ENCODE measurements around the gene KATNAL1. TPM values are rescaled to one million over a fixed set of nuclear protein-coding genes. Genes with fewer than 3 reads are reported as not detected.
A peak's percentile ranks its signal among the peaks of the same experiment; 100 is the strongest.

The KATNAL1 gene
- total RNA-seq, 1 donor from 2014 or later, result 7.5 TPM

DNA sequence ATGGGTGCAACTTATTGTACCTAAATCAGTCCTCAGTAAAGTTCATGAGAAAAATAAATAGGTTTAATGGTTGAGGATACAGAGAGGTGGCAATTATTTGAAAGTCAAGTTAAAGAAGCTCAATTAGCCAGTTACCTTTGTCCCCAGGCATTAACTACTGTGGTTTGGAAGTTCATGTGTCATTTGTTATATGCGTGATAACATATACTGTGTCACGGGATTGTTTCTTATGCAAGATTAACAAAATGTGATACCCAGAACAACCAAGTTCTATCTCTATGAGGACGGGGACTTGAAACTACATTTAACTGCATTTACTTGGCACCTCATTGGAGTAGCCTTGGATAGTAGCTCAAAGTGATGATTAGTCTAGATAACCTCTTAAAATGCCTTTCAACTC lies 13.9 kb upstream of the KATNAL1 start:
- H3K9me3 Mint-ChIP-seq, result no peaks in the 10 kb centered on the region
- H3K36me3 Mint-ChIP-seq (ENCODE audit: low read depth), result peaks cover 11% of the 10 kb centered on the region
- H3K4me1 Mint-ChIP-seq, result peaks cover 6% of the 10 kb centered on the region
- intact Hi-C loops (cut with micrococcal nuclease), result no loop called here
- H3K4me3 Mint-ChIP-seq, result no peak overlapping the region
- no peak for DNase-seq
- H3K27ac Mint-ChIP-seq, result no peak overlapping the region
- peaks cover 1% of the 10 kb centered on the region for H3K27me3 Mint-ChIP-seq

GRCh38 chr13:30319655-30320054 lies 12.3 kb upstream of the KATNAL1 start:
- H3K9me3 Mint-ChIP-seq, result no peaks in the 10 kb centered on the region
- peaks cover 3% of the 10 kb centered on the region for H3K4me1 Mint-ChIP-seq
- no peak overlapping the region for H3K27ac Mint-ChIP-seq
- no peak for DNase-seq
- no peaks in the 10 kb centered on the region for H3K27me3 Mint-ChIP-seq
- no peak overlapping the region for H3K4me3 Mint-ChIP-seq
- intact Hi-C loops (cut with micrococcal nuclease), result no loop called here
- peaks cover 12% of the 10 kb centered on the region for H3K36me3 Mint-ChIP-seq (ENCODE audit: low read depth)

DNA sequence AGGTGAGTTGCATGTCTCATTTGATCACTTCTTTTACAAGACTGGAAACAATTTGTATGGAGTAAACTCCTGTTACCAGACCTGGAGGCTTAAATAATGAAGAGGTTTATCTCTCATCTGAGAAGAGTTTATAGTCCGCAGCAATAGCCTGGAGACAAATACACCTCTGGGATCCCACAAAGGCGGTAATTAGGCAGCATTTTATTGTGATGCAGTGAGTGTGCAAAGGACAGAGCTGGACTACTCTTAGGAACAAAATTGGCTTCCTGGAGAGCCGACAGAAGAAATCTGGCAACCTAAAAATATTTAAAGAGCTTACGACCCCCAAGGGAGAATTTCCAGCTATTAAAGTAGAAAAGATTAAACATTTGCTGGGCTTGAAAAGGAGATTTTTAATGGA lies 11.8 kb upstream of the KATNAL1 start:
- Mint-ChIP-seq H3K27ac (no peak overlapping the region), H3K4me1 (peaks cover 5% of the 10 kb centered on the region), H3K4me3 (no peak overlapping the region), H3K36me3 (ENCODE audit: low read depth) (peaks cover 9% of the 10 kb centered on the region), H3K9me3 (no peaks in the 10 kb centered on the region), H3K27me3 (no peaks in the 10 kb centered on the region)
- DNase-seq, result no peak
- intact Hi-C loops (cut with micrococcal nuclease), result no loop called here

DNA sequence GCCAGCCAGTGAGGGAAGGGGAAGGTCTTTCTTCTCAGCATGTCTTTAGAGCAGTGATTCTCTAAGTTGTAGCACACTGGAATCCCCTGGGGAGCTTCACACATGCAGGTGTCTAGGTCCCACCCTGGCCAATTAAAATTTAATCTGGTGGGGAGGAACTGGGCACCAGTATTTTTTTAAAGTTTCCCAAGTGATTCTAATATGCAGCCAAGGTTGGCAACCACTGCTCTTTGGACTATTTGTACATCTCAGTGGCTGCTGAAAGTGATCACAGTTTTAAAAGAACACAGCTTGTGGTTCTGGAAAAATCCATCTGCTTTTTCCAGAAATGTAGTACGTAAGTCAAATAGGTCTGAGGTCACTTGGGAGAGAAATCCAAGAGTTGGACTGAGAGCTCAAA lies 10.7 kb upstream of the KATNAL1 start:
- intact Hi-C loops (cut with micrococcal nuclease), result no loop called here
- no peak for DNase-seq
- H3K9me3 Mint-ChIP-seq, result no peaks in the 10 kb centered on the region
- no peak overlapping the region for H3K27ac Mint-ChIP-seq
- H3K36me3 Mint-ChIP-seq (ENCODE audit: low read depth), result peaks cover 9% of the 10 kb centered on the region
- no peak overlapping the region for H3K4me3 Mint-ChIP-seq
- H3K27me3 Mint-ChIP-seq, result no peaks in the 10 kb centered on the region
- H3K4me1 Mint-ChIP-seq, result peaks cover 8% of the 10 kb centered on the region

- peaks cover 8% of the 10 kb centered on the region for H3K36me3 Mint-ChIP-seq (ENCODE audit: low read depth)
- no peaks in the 10 kb centered on the region for H3K9me3 Mint-ChIP-seq
- H3K27ac Mint-ChIP-seq, result no peak overlapping the region
- no peak overlapping the region for H3K4me3 Mint-ChIP-seq
- H3K4me1 Mint-ChIP-seq, result peaks cover 9% of the 10 kb centered on the region
- H3K27me3 Mint-ChIP-seq, result no peaks in the 10 kb centered on the region
- intact Hi-C loops (cut with micrococcal nuclease), result no loop called here
- no peak for DNase-seq
Measured at GRCh38 chr13:30314562-30314961, 7.2 kb upstream of the KATNAL1 start.

GRCh38 chr13:30314069-30314468 lies 6.7 kb upstream of the KATNAL1 start:
- no peaks in the 10 kb centered on the region for H3K27me3 Mint-ChIP-seq
- peaks cover 12% of the 10 kb centered on the region for H3K4me1 Mint-ChIP-seq
- DNase-seq, result no peak
- H3K36me3 Mint-ChIP-seq (ENCODE audit: low read depth), result peaks cover 9% of the 10 kb centered on the region
- no peak overlapping the region for H3K4me3 Mint-ChIP-seq
- intact Hi-C loops (cut with micrococcal nuclease), result no loop called here
- no peaks in the 10 kb centered on the region for H3K9me3 Mint-ChIP-seq
- no peak overlapping the region for H3K27ac Mint-ChIP-seq

GRCh38 chr13:30313311-30313710 lies 6.0 kb upstream of the KATNAL1 start:
- Mint-ChIP-seq H3K9me3 (no peaks in the 10 kb centered on the region), H3K4me1 (peaks cover 19% of the 10 kb centered on the region), H3K27me3 (no peaks in the 10 kb centered on the region), H3K36me3 (ENCODE audit: low read depth) (peaks cover 12% of the 10 kb centered on the region), H3K4me3 (no peak overlapping the region), H3K27ac (no peak overlapping the region)
- intact Hi-C loops (cut with micrococcal nuclease), result no loop called here
- no peak for DNase-seq

- H3K27ac Mint-ChIP-seq, result no peak overlapping the region
- no peak overlapping the region for H3K4me3 Mint-ChIP-seq
- H3K36me3 Mint-ChIP-seq (ENCODE audit: low read depth), result peaks cover 12% of the 10 kb centered on the region
- H3K4me1 Mint-ChIP-seq, result peaks cover 19% of the 10 kb centered on the region
- no peak for DNase-seq
- no peaks in the 10 kb centered on the region for H3K9me3 Mint-ChIP-seq
- intact Hi-C loops (cut with micrococcal nuclease), result no loop called here
- no peaks in the 10 kb centered on the region for H3K27me3 Mint-ChIP-seq
Measured at GRCh38 chr13:30312904-30313303, 5.6 kb upstream of the KATNAL1 start.

- no peaks in the 10 kb centered on the region for H3K9me3 Mint-ChIP-seq
- no peak overlapping the region for H3K27ac Mint-ChIP-seq
- intact Hi-C loops (cut with micrococcal nuclease), result loop anchor here (5.0 to 10.0 kb wide), 5 partner anchors 54 to 854 kb away; partner anchors contain the start of gene HSPH1
- H3K4me1 Mint-ChIP-seq, result peaks cover 37% of the 10 kb centered on the region
- H3K27me3 Mint-ChIP-seq, result no peaks in the 10 kb centered on the region
- no peak for DNase-seq
- peak overlapping the region; percentile 53 for H3K4me3 Mint-ChIP-seq
- peaks cover 6% of the 10 kb centered on the region for H3K36me3 Mint-ChIP-seq (ENCODE audit: low read depth)
Measured at GRCh38 chr13:30308548-30308947, 1.2 kb upstream of the KATNAL1 start.

DNA sequence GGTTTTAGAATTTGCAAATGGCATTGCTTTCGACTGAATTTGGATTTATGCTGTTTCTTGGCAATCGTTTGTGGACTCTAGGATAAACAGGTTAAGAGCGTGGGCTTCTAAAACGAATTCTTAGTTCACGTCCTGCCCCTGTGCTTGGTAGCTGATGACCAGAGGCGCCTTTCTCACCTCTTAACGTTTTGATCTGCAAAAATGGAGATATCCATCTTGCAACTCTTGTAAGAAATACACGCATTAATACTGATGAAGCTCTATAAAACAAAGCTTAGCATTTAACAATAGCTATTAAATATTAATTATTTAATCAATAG lies 580 bp upstream of the KATNAL1 start:
- H3K27me3 Mint-ChIP-seq, result no peaks in the 10 kb centered on the region
- peaks cover 41% of the 10 kb centered on the region for H3K4me1 Mint-ChIP-seq
- intact Hi-C loops (cut with micrococcal nuclease), result loop anchor here (1.0 to 10.0 kb wide), 10 partner anchors 53 to 854 kb away; partner anchors contain the start of genes HSPH1, UBL3 and USPL1
- H3K36me3 Mint-ChIP-seq (ENCODE audit: low read depth), result peaks cover 6% of the 10 kb centered on the region
- no peaks in the 10 kb centered on the region for H3K9me3 Mint-ChIP-seq
- no peak for DNase-seq
- H3K27ac Mint-ChIP-seq, result peak overlapping the region; percentile 30
- peak overlapping the region; percentile 89 for H3K4me3 Mint-ChIP-seq

GRCh38 chr13:30306762-30307193 lies 573 bp downstream of the KATNAL1 start:
- Mint-ChIP-seq H3K27ac (peak overlapping the region; percentile 87), H3K36me3 (ENCODE audit: low read depth) (peaks cover 8% of the 10 kb centered on the region), H3K27me3 (no peaks in the 10 kb centered on the region), H3K9me3 (no peaks in the 10 kb centered on the region), H3K4me3 (peak overlapping the region; percentile 89), H3K4me1 (peaks cover 46% of the 10 kb centered on the region)
- peak; percentile 98 for DNase-seq
- intact Hi-C loops (cut with micrococcal nuclease), result loop anchor here (1.0 to 10.0 kb wide), 10 partner anchors 52 to 856 kb away; partner anchors contain the start of genes HSPH1, UBL3 and USPL1

DNA sequence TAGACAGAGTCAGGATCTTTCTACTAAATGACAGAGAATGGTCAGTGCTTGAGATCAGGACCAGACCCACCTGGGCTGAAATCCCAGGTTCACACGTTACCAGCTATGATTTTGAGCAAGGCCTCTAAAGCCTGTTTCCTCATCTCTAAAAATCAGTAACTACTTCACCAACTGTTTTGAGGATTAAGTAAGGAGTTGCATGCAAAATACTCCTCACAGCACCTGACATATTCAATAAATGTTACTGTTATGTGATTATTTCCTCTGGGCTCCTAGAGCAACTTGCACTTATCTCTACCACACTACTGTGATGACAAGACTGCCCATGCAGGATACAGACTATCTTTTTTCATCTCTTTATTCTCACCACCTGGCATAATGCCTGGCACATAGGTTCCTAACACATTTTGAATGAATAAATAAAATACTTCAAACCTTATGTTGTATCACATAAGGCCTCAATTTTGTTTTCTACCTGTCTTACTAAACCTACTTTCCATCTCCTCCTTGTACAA lies 1.8 kb downstream of the KATNAL1 start:
- peaks cover 8% of the 10 kb centered on the region for H3K36me3 Mint-ChIP-seq (ENCODE audit: low read depth)
- H3K27ac Mint-ChIP-seq, result no peak overlapping the region
- no peaks in the 10 kb centered on the region for H3K27me3 Mint-ChIP-seq
- H3K9me3 Mint-ChIP-seq, result no peaks in the 10 kb centered on the region
- H3K4me3 Mint-ChIP-seq, result peak overlapping the region; percentile 10
- peak; percentile 54 for DNase-seq
- intact Hi-C loops (cut with micrococcal nuclease), result loop anchor here (5.0 to 10.0 kb wide), 5 partner anchors 51 to 857 kb away; partner anchors contain the start of gene HSPH1
- peaks cover 46% of the 10 kb centered on the region for H3K4me1 Mint-ChIP-seq

GRCh38 chr13:30303269-30303668 lies 4.1 kb downstream of the KATNAL1 start:
- no peak overlapping the region for H3K27ac Mint-ChIP-seq
- peaks cover 37% of the 10 kb centered on the region for H3K4me1 Mint-ChIP-seq
- peaks cover 5% of the 10 kb centered on the region for H3K36me3 Mint-ChIP-seq (ENCODE audit: low read depth)

DNA sequence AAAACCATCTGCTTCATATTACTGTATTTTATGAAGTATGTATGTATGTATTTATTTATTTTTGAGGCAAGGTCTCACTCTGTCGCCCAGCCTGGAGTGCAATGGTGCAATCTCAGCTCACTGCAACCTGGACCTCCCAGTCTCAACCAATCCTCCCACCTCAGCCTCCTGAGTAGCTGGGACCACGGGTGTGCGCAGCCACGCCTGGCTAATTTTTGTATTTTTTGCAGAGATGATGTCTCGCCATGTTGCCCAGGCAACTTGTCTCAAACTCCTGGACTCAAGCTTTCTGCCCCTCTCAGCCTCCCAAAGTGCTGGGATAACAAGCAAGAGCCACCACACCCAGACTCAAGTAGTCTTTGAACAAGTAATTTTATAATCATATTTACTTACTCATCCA lies 5.5 kb downstream of the KATNAL1 start:
- Mint-ChIP-seq H3K4me3 (no peak overlapping the region), H3K4me1 (peaks cover 37% of the 10 kb centered on the region), H3K27ac (no peak overlapping the region), H3K9me3 (no peaks in the 10 kb centered on the region), H3K36me3 (ENCODE audit: low read depth) (peaks cover 5% of the 10 kb centered on the region), H3K27me3 (peaks cover 4% of the 10 kb centered on the region)
- intact Hi-C loops (cut with micrococcal nuclease), result loop anchor here (10.0 kb wide), 1 partner anchor 47 kb away; no protein-coding TSS in a partner anchor
- peak; percentile 48 for DNase-seq

More at GRCh38 chr13:30303269-30303668, 4.1 kb downstream of the KATNAL1 start:
- Mint-ChIP-seq H3K4me3 (no peak overlapping the region), H3K9me3 (no peaks in the 10 kb centered on the region), H3K27me3 (peaks cover 3% of the 10 kb centered on the region)
- intact Hi-C loops (cut with micrococcal nuclease), result loop anchor here (10.0 kb wide), 1 partner anchor 48 kb away; no protein-coding TSS in a partner anchor
- DNase-seq, result peak; percentile 51

- no peaks in the 10 kb centered on the region for H3K9me3 Mint-ChIP-seq
- peaks cover 31% of the 10 kb centered on the region for H3K4me1 Mint-ChIP-seq
- H3K27me3 Mint-ChIP-seq, result peaks cover 4% of the 10 kb centered on the region
- H3K27ac Mint-ChIP-seq, result no peak overlapping the region
- DNase-seq, result no peak
- H3K36me3 Mint-ChIP-seq (ENCODE audit: low read depth), result peaks cover 5% of the 10 kb centered on the region
- intact Hi-C loops (cut with micrococcal nuclease), result loop anchor here (10.0 kb wide), 1 partner anchor 46 kb away; no protein-coding TSS in a partner anchor
- H3K4me3 Mint-ChIP-seq, result no peak overlapping the region
Measured at GRCh38 chr13:30300596-30300995, 6.8 kb downstream of the KATNAL1 start.
